NOMO-1 treated with dmso at 0.1 percent for 144 hours (cell line): Measurements from ENCODE around the gene AKT1.

Experiments
- DNase-seq: peaks from one replicate; lab custom pipeline; 2025; ENCODE audit not compliant: unreplicated experiment; lab: John Stamatoyannopoulos, UW

The AKT1 gene

DNA sequence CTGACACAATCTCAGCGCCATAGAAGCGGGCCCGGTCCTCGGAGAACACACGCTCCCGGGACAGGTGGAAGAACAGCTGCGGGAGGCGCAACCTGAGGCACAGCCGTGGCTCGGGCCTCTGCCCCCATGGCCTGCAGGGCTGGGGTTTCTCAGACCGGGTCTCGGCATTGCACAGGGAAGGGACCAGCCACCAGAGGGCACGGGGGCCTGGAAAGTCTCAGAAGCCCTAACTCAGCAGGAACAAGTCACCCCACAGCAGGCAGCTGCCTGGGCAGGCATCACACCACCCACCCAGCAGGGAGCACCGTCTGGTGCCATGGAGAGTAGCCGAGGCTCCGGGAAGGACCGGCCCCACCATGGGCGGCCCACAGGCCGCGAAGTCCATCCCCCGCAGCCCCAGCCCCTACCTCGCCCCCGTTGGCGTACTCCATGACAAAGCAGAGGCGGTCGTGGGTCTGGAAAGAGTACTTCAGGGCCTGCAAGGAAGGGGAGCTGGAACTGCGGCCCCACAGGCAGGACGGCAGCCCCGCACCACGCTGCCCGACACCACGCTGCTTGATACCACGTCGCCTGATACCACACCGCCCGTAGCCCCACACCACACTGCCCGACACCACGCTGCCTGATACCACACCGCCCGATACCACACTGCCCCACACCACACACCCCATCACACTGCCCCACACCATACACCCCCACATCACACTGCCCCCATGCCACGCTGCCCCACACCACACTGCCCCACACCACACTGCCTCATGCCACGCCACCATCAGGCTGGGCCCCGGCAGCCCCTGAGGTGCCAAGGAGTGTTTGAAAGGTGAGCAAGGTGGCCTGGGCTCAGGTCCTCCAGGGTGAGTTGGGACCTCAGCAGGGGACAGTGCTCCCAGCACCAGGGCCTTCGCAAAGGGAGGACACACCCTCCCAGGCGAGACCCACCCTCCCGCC lies 21.8 kb downstream of the AKT1 start:
- DNase-seq, result no peak

DNA sequence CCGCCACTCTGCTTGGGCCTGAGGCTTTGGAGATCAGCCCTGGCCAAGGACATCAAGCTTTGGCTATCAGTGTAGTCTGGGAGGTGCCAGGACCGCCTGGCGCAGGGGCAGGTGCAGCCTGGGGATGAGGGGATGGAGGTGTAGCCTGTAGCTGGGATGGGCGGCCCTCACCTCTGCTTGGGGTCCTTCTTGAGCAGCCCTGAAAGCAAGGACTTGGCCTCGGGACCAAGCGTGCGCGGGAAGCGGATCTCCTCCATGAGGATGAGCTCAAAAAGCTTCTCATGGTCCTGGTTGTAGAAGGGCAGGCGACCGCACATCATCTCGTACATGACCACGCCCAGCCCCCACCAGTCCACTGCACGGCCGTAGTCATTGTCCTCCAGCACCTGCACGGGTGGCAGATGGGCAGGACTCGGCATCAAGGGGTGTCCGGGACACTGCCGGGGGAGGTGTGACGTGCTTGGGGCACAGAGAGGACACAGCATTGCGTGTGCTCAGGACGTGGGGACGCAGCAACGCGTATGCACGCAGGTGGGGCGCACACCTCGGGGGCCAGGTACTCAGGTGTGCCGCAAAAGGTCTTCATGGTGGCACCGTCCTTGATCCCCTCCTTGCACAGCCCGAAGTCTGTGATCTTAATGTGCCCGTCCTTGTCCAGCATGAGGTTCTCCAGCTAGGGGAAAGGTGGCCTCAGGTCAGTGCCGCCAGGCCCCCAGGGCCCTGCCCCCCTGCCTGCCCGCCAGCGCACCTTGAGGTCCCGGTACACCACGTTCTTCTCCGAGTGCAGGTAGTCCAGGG lies 22.6 kb downstream of the AKT1 start:
- DNase-seq, result no peak

DNA sequence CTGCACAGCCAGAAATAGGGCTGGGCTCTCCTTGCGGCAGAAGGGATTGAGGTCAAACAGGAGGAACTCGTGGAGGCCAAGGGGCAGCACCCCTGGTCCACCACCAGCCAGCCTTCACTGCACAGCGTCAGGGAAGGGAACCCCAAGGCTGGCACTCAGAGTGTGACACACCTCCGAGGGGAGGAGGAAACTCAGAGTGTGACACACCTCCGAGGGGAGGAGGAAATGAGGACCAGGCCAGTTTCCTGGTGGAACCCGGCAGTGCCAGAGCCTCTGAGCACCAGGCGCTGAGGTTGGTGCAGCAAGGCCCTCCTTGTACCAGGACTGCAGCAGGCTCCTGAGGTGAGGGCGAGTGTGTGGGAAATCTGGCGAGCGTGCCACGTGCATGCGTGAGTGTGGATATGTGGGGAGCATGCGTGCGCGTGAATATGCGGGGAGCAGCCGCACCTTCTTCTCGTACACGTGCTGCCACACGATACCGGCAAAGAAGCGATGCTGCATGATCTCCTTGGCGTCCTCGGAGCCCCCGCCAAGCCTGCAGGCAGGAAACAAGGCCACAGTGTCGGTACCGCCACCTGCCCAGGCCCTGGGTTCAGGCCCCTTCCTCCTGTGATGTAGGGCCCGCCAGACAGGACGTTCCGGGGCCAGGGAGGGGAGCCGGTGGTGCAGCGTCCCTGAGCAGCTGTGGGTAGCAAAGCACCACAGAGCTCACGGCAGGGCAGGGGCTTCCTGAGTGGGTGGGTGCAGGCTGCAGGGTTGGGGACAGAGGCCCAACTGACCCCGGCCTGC lies 23.4 kb downstream of the AKT1 start:
- no peak for DNase-seq

DNA sequence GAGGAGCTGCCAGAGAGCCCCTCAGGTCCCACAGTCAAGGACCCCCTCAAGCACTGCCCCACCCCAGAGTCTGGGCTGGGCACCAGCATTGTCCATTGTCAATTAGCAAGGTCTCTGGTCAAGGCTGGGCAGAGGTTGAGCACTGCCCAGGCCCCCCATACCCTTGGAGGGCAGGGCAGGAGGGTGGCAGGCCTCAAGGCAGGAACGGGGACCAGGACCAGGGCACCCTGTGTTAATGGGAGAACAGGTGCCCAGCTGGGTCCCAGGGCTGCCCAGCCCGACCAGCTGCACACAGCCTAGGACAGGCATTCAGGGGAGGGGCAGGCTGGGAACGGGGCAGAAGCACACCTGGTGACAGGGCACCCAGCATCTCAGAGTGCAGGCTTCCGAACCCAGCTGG lies 24.2 kb downstream of the AKT1 start:
- DNase-seq, result no peak

DNA sequence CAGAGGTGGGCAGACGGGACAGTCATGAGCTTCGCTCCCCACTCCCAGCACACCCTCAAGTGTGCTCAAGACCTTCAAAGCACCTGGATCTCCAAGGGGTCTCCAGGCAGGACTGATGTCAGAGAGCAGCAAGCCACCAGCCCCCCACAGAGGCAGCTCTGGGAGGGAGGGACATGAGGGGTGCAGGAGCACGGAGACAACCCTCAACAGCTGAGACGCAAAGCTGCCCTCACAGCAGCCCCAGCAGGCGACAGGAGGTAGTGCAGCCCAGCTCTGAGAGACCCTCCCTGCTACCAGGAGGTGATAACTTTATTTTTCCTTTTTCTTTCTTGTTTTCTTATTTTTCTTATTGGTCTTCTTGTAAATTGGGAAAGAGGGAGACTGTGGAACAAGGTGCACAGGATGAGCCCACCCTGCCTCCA lies 24.7 kb downstream of the AKT1 start:
- no peak for DNase-seq

DNA sequence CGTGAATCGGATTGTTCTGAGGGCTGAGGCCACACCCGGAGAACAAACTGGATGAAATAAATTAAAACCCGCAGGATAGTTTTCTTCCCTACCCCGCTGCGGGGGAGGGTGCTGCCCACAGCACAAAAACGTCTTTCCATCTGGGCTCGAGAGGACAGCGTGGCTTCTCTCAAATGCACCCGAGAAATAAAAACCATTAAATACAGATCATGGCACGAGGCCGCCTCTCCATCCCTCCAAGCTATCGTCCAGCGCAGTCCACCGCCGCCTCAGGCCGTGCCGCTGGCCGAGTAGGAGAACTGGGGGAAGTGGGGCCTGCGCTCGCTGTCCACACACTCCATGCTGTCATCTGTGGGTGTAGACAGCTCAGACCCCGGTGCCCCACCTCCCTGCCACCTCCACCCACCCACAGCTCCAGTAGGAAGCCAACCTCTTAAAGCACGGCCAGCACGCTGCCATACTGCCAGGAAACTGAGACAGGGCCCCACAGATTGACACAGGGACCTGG lies 25.4 kb downstream of the AKT1 start:
- no peak for DNase-seq

DNA sequence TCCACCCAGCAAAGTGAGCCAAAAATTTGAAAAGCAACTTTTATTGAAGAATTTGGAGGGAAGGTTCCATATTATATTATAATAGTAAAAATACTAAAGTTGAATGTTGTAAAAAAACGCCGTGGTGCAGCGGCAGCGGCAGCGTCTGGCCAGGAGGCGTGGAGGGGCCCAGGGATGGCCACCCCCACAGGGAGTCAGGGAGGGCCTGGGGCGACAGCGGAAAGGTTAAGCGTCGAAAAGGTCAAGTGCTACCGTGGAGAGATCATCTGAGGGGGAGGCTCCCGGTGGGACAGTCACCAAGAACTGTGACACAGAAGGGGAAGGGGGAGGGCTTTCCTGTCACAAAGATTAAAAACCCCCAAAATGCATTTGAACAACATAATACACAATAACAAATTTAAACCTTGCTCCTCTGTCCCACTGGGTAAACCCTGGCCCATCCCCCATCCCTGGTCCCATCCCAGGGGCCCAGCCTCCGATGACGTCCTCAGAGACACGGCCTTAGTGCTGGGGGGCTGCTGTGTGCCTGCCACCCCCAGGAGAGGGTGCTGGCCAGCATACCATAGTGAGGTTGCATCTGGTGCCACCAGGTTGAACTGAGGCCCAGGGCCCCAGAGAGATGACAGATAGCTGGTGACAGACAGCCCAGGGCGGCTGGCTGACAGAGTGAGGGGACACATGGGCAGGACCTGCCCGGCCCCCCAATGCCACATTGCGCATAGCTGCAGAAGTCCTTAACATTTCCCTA lies 26.1 kb downstream of the AKT1 start:
- DNase-seq, result no peak

DNA sequence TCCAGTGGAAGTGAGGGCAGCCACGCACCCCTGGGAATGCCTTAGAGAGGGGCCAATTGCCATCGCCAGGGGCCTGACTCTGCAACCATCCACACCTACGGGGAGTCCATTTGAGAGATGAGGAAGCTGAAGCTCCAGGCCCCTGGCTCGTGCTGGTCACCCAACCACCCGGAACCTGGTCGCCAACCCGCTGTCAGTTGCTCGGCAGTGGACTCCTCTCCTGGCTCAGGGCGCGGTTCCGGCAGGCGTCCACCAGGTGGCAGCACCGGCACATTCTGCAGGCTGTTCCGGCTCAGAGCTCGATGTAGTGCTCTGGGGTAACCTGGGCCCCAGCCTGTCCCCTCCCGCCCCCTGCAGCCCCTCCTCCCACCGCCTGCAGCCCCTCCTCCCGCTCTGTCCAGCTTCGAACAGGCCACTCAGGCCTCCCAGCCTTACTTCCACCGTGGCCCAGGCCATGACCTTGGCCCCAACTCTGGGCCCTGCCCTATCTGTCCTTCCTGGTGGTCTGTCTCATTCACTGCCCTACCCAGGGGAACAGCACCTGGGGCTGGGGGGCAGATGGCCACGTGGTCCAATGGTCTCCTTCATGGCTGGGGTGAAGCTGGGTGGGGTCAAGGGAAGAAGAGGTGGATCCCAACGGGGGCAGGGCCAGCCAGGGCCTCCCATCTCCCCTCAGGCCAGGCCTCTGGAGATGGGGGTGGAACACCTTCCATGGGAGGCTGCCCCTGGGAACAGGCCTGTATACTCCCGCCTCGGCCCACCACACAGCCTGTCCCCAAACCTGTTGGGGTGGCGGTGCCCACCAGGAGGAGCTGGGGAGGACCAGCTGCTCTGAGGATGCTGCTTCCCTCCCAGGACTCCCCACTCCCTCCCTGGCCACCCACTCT lies 26.9 kb downstream of the AKT1 start:
- DNase-seq, result peak; percentile 32

DNA sequence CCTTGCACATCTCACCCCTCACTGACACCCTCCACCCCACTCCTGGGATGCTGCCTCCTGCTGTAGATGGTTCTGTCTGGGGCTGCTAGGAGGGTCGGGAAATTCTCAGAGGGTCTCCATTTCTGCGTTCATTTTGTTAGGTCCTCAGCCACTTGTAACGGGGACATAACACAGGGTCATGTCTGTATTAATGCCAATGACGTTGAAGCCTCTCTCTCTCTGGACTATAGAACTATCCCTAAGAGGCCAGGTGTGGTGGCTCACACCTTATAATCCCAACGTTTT lies 28.0 kb downstream of the AKT1 start:
- no peak for DNase-seq

DNA sequence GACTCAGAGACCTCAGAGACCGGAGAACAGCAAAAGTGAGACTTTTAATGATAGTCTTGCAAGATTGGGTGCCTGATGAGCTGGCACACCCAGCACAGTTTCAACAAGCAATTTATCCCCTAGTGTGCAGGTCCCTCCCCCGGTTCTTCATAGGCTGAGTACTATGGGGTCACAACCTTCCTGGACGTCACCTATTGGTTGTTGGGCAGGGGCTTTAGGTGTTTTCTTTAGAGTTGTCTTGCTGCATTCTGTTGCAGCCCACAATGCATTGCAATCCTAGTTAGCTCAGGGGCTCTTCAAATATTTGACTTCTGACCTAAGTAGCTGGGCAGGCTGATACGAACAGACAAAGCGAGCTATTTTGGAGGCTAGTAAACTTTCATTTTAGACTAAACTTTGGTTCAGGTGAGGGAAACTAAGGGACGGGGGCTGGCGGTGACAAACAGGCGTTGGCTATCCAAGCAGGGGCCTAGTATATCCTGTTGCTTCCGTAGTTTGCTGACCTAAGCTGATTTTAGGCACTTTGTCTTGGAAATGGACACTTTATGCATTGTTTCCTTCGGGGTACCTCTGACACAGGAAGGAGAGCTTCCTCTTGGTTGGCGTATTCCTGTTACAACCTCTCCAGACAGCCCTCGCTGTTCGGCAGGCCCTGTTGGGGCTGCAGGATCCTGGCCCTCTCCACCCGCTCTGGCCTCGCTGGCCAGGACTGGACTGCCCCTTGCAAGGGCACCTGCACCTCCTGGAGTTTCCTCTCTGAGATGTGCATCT lies 28.5 kb downstream of the AKT1 start:
- no peak for DNase-seq

DNA sequence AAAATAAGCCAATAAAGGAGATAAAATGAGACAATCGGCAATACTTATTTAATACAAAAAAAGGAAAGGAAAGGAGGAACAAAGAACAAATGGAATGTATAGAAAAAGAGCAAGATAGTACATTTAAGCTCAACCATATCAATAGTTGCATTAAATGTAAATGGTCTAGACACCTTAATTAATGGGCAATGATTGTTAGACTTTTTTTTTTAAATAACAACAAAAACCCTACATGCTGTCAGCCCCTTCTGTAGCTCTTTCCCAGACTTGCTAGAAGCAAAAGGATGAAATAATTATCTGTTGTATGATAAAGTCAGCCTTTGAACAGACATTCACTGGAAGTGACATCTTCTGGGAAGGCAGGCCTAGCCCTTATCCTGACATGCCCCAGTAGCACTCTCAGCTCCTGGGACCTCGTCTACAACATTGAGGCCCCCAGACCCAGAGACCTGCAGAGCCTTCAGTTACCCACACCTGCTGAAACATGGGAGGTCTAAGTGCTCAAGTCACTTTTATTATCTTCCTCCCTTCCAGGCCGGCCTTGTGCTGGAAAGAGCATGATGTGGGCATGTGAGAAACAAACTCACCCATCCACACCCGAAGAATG lies 29.2 kb downstream of the AKT1 start:
- no peak for DNase-seq

DNA sequence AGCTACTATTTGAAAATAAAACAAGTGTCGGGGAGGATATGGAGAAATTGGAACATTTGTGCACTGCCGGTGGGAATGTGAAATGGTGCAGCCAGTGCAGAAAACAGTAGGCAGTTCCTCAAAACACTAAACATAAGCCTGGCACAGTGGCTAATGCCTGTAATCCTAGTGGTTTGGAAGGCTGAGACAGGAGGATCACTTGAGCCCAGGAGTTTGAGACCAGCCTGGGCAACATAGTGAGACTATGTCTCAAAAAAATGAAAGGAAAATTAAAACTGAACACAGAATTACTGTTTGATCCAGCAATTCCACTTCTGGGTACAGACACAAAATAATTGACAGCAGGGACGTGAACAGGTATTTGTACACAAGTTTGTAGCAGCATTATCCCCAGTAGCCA lies 30.0 kb downstream of the AKT1 start:
- no peak for DNase-seq

DNA sequence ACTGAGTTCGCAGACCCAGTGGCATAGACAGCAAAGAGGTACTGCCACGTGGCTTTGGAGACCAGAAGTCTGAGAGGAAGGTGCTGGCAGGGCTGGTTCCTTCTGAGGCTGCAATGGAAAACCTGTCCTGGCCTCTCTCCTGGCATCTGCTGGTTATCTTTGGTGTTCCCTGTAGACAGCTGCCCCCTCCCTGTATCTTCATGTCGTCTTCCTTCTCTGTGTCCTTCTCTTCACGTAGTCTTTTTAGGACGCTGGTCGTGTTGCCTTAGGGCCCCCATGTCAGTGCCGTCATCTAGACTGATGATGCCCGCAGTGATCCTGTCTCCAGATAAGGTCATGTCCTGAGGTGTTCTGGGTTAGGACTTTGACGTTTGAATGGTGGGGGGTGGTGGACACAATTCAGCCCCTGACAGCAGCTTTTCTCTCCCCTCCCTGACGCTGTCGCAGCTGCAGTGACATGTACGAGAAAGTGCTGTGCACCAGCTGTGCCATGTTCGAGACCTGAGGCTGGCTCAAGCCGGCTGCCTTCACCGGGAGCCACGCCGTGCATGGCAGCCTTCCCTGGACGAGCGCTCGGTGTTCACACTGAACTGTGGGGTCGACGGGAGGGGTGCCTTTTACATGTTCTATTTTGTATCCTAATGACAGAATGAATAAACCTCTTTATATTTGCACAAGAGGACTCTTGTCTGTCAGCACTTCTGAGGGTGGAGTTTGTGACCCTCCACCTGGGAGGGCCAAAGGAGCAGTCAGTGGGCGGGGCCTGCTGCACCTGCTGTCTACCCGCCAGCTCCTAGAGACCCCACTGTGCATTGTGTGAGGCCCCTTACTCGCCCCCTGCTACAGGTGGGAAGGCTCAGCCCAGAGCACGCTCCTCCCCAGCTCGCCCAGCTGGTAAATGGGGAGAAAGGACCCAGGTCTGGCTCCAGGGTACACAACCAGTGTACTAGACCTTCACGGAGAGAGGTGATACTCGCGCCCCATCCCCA lies 36.3 kb downstream of the AKT1 start:
- no peak for DNase-seq

DNA sequence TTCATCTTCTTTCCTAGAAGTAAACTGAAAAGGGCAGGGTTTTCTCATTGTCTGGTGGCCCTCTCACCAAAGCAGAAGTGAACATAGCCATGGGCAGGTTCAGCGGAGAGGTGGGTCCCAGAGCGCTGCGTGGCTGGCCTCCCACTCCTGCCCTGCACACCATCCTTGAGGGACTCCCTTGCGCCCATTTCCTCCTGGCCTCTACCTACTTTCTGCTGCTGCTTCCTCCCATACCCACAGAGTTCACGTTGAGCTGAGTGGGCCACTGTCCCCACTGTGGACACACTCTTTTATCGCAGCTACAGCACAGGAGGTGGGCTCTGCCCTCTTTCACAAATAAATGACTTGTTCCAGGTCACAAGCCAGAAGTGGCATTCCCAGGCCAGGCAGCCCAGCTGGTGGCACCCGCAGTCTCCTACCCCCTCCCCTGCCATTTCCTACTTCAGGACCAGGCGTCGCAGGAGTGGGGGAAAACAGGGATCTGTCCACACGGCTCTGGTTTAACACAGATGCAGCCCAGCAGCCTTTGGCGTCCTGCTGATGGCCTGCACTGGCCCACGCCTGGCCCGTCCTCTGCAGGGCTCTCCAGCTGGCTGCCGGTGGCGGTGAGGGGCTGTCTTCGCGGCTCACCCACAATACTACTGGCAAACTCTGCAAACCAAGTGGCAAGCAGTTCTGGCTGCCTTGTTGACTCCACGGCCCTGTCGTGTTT lies 37.7 kb downstream of the AKT1 start:
- DNase-seq, result no peak

DNA sequence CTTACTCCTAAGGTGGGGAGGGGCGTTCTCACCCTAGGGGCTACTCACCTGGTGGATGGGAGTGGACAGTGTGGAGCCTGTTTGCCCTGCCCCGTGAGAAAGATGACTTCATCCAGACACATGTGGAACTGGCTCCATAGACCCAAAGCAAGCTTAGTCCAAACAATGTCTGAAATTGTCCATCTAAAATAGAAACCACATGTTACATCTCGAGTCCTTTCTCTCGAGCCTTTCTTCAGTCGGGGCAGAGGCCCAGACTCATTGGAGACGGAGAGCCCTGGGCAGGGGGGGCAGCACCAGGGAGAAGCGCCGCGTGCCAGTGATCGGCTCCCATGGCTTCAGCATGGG lies 38.3 kb downstream of the AKT1 start:
- DNase-seq, result no peak

DNA sequence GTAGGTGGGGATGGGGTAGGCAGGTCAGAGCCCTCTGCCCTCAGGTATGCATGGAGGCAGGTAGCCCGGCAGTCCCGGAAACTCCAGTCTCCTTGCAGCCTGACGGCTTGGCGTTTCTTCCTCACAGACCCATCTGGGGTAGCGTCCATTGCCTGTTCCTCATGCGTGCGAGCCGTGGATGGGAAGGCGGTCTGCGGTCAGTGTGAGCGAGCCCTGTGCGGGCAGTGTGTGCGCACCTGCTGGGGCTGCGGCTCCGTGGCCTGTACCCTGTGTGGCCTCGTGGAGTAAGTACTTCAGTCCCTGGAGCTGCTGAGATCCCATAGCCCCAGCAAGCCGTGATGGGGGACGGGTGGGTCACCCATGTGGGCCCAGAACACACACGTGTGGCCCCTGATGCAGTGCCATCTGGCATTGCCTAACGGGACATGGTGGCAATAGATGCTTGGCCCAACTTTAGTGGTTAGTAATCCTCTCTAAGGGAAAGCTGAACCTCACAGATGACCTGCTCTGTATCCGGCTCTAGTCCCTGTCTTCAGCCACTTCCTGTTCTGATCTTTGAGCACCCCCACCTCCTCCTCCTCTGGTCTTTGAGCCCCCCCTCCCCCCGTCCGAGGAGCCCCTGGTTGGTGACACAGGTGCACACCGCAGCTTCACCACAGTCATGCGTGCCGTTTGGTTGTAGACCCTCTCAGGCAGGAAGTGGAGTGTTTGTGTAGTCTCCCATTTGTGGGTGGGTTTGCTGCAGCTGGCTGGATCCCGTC lies 38.9 kb downstream of the AKT1 start:
- no peak for DNase-seq
